ENCODE results near the gene NPAS4. TPM values are rescaled to one million over a fixed set of nuclear protein-coding genes. Genes with fewer than 3 reads are reported as not detected.
"Not testable (repeated sequence)": the region's sequence is repeated elsewhere in the genome, so short reads cannot be mapped to it uniquely, and the experiment has no call there.

The NPAS4 gene
- total RNA-seq, 4 donors from 2014 or later = 0.42 TPM; not detected in 3

GRCh38 chr11:66457826-66458225 lies 37.0 kb downstream of the NPAS4 start:
- no peaks in the 10 kb centered on the region for H3K27me3 ChIP-seq
- no peaks in the 10 kb centered on the region for H3K36me3 ChIP-seq
- no peak overlapping the region for H3K4me3 ChIP-seq
- TF ChIP-seq EP300 (IDR thresholded peaks at IDR 0.05) = no peak
- no peak for TF ChIP-seq CTCF (IDR thresholded peaks at IDR 0.05)
- no peak for TF ChIP-seq POLR2A (IDR thresholded peaks at IDR 0.05)
- no peaks in the 10 kb centered on the region for H3K4me1 ChIP-seq
- H3K9me3 ChIP-seq = peaks cover 0 to 8% (median 0%) of the 10 kb centered on the region in 4 donors
- WGBS, 2 donors = 82 to 85% methylated on average over 6 of the region's 6 CpGs
- no peak overlapping the region for H3K27ac ChIP-seq
- no peak for DNase-seq (ENCODE audit: low spot score in 2 of 2)

GRCh38 chr11:66459138-66459778 lies 38.4 kb downstream of the NPAS4 start:
- no peaks in the 10 kb centered on the region for H3K4me1 ChIP-seq
- TF ChIP-seq POLR2A (IDR thresholded peaks at IDR 0.05) (no peak), EP300 (IDR thresholded peaks at IDR 0.05) (no peak), CTCF (IDR thresholded peaks at IDR 0.05) (no peak)
- WGBS, 2 donors = 57 to 62% methylated on average over 5 of the region's 5 CpGs
- no peaks in the 10 kb centered on the region for H3K36me3 ChIP-seq
- no peak overlapping the region for H3K4me3 ChIP-seq
- H3K27me3 ChIP-seq = no peaks in the 10 kb centered on the region
- H3K9me3 ChIP-seq = peaks cover 0 to 13% (median 0%) of the 10 kb centered on the region in 4 donors
- H3K27ac ChIP-seq = no peak overlapping the region
- no peak for DNase-seq (ENCODE audit: low spot score in 2 of 2)

GRCh38 chr11:66462010-66462409 lies 41.2 kb downstream of the NPAS4 start:
- Histone ChIP-seq H3K4me1 (peaks cover 0 to 7% (median 0%) of the 10 kb centered on the region in 4 donors), H3K27me3 (no peaks in the 10 kb centered on the region), H3K27ac (no peak overlapping the region), H3K36me3 (no peaks in the 10 kb centered on the region), H3K9me3 (peaks cover 0 to 13% (median 0%) of the 10 kb centered on the region in 4 donors), H3K4me3 (no peak overlapping the region)
- TF ChIP-seq CTCF (IDR thresholded peaks at IDR 0.05) (no peak), POLR2A (IDR thresholded peaks at IDR 0.05) (no peak), EP300 (IDR thresholded peaks at IDR 0.05) (no peak)
- no peak for DNase-seq (ENCODE audit: low spot score in 2 of 2)

GRCh38 chr11:66462911-66463310 lies 42.1 kb downstream of the NPAS4 start:
- H3K4me1 ChIP-seq = peaks cover 0 to 15% (median 6%) of the 10 kb centered on the region in 4 donors
- WGBS, 2 donors = 91 to 92% methylated on average over 3 of the region's 3 CpGs

GRCh38 chr11:66464116-66464515 lies 43.3 kb downstream of the NPAS4 start:
- not testable (repeated sequence) for H3K27me3 ChIP-seq; H3K27ac ChIP-seq; H3K36me3 ChIP-seq; H3K4me3 ChIP-seq; DNase-seq (ENCODE audit: low spot score in 2 of 2)
- 87 to 92% methylated on average over 5 of the region's 5 CpGs for WGBS, 2 donors
- Histone ChIP-seq H3K4me1 (peaks cover 0 to 22% (median 7%) of the 10 kb centered on the region in 4 donors), H3K9me3 (peaks cover 0 to 13% (median 0%) of the 10 kb centered on the region in 4 donors)

More at GRCh38 chr11:66462911-66463310, 42.1 kb downstream of the NPAS4 start:
- Histone ChIP-seq H3K27ac (no peak overlapping the region), H3K36me3 (no peaks in the 10 kb centered on the region), H3K9me3 (peaks cover 0 to 13% (median 0%) of the 10 kb centered on the region in 4 donors), H3K27me3 (no peaks in the 10 kb centered on the region), H3K4me3 (no peak overlapping the region)
- no peak for TF ChIP-seq CTCF (IDR thresholded peaks at IDR 0.05)
- no peak for TF ChIP-seq POLR2A (IDR thresholded peaks at IDR 0.05)
- no peak for TF ChIP-seq EP300 (IDR thresholded peaks at IDR 0.05)
- no peak for DNase-seq (ENCODE audit: low spot score in 2 of 2)
